Endothelial cell of umbilical vein (primary cell): ENCODE results near the gene GPR137B. TPM values are rescaled to one million over a fixed set of nuclear protein-coding genes. Genes with fewer than 3 reads are reported as not detected.

Source experiments
- BruUV-seq: library from RNA; stranded (reverse); fragments of 400-500 nt; replicated peaks from 2 replicates; lab custom pipeline; 2021; lab: Mats Ljungman, UMichigan
- CTCF ChIA-PET: fragments of 300-600, 350-600 bp; sonication (Branson Sonifier 250); formaldehyde crosslinking; loops from one replicate; lab custom pipeline; 2021; ENCODE audit warnings: antibody characterized with exemption, inconsistent platforms; lab: Charles Lee
- POLR2A ChIA-PET: fragments of 300-600, 350-600 bp; sonication (Branson Sonifier 250); formaldehyde crosslinking; loops from one replicate; lab custom pipeline; 2021; ENCODE audit warnings: antibody characterized with exemption, inconsistent platforms; lab: Charles Lee
- DNase-seq: peaks from one replicate; pipeline ENCODE4 v3.0.0-alpha.2; 2011; ENCODE audit warnings: low read depth, low spot score
- FAIRE-seq: peaks from 2 replicates; lab custom pipeline; 2011; peaks lifted over from hg19 to GRCh38; lab: Jason Lieb, UNC
- H2AFZ ChIP-seq: 2 replicates; pipeline ENCODE4 v1.6.0; 2012; ENCODE audit warnings: low read depth, low read length, control low read depth, inconsistent platforms
- H3K27ac ChIP-seq: 2 replicates; pipeline ENCODE4 v1.5.1; 2011; ENCODE audit warnings: low read depth, mild to moderate bottlenecking, control low read depth, low read length, moderate library complexity; ENCODE audit not compliant: insufficient read depth
- H3K27me3 ChIP-seq, 2 experiments: 2 replicates each; pipeline versions ENCODE4 v1.6.0 to v1.6.1; 2011; ENCODE audit warnings: low read length in 2 of 2, mixed read lengths in 1 of 2; ENCODE audit not compliant: control insufficient read depth in 2 of 2, insufficient read depth in 2 of 2
- H3K36me3 ChIP-seq, 2 experiments: 2 replicates in 1 of 2; 3 replicates in 1 of 2; pipeline ENCODE4 v1.5.1; 2011; ENCODE audit warnings: low read length in 2 of 2, mild to moderate bottlenecking in 1 of 2, moderate library complexity in 1 of 2; ENCODE audit not compliant: control insufficient read depth in 2 of 2, insufficient read depth in 2 of 2; ENCODE audit errors: extremely low read depth in 1 of 2
- H3K4me1 ChIP-seq: 3 replicates; pipeline ENCODE4 v1.5.1; 2011; ENCODE audit warnings: mild to moderate bottlenecking, low read length; ENCODE audit not compliant: control insufficient read depth, insufficient read depth; ENCODE audit errors: extremely low read depth
- H3K4me2 ChIP-seq: 2 replicates; pipeline ENCODE4 v1.6.1; 2011; ENCODE audit warnings: low read length, control low read depth, mixed read lengths; ENCODE audit not compliant: insufficient read depth
- H3K4me3 ChIP-seq, 3 experiments: fragments of 200-600 bp in 1 of 3; sonication (generic), shearing (Covaris generic) in 1 of 3; replicated peaks in 1 of 3; 2 replicates each; pipeline ENCODE4 v1.5.1; 2011 to 2016; ENCODE audit warnings: control low read depth in 3 of 3, low read length in 3 of 3, mild to moderate bottlenecking in 2 of 3, inconsistent platforms in 1 of 3, low read depth in 1 of 3, moderate library complexity in 1 of 3; ENCODE audit not compliant: insufficient read depth in 1 of 3
- H3K79me2 ChIP-seq: 2 replicates; pipeline ENCODE4 v1.6.0; 2012; ENCODE audit warnings: low read length, inconsistent platforms; ENCODE audit not compliant: control insufficient read depth, insufficient read depth
- H3K9ac ChIP-seq: replicated peaks from 2 replicates; pipeline ENCODE3; 2011; ENCODE audit warnings: low read length, control low read depth; ENCODE audit not compliant: insufficient read depth; ENCODE audit errors: extremely low read depth
- H3K9me1 ChIP-seq: replicated peaks from 3 replicates; pipeline ENCODE4 v1.6.0; 2011; ENCODE audit warnings: mild to moderate bottlenecking, low read length; ENCODE audit not compliant: control insufficient read depth, insufficient read depth; ENCODE audit errors: extremely low read depth
- H3K9me3 ChIP-seq: replicated peaks from 2 replicates; pipeline ENCODE4 v1.5.1; 2012; ENCODE audit warnings: low read length, inconsistent platforms; ENCODE audit not compliant: control insufficient read depth, insufficient read depth
- H4K20me1 ChIP-seq: replicated peaks from 2 replicates; pipeline ENCODE3; 2011; ENCODE audit warnings: mild to moderate bottlenecking, low read length; ENCODE audit not compliant: control insufficient read depth, insufficient read depth; ENCODE audit errors: extremely low read depth
- EZH2 ChIP-seq: IDR thresholded peaks from 2 replicates; pipeline ENCODE4 v1.6.1; 2012; ENCODE audit warnings: borderline replicate concordance, low read depth, mild to moderate bottlenecking, moderate library complexity, low read length, inconsistent platforms; ENCODE audit not compliant: severe bottlenecking
- FOS ChIP-seq: IDR thresholded peaks from 2 replicates; pipeline ENCODE4 v1.6.1; 2011; ENCODE audit warnings: mild to moderate bottlenecking, low read length, moderate library complexity, borderline replicate concordance; ENCODE audit not compliant: insufficient read depth
- GATA2 ChIP-seq: IDR thresholded peaks from 2 replicates; pipeline ENCODE4 v1.7.0; 2011; ENCODE audit warnings: low read depth, mild to moderate bottlenecking, moderate library complexity, mixed read lengths, low read length; ENCODE audit not compliant: insufficient read length, insufficient read depth
- JUN ChIP-seq: IDR thresholded peaks from 2 replicates; pipeline ENCODE4 v1.6.1; 2011; ENCODE audit warnings: borderline replicate concordance, low read depth; ENCODE audit not compliant: insufficient read length, insufficient read depth
- MYC ChIP-seq: IDR thresholded peaks from one replicate; pipeline ENCODE4 v1.6.1; 2011; ENCODE audit warnings: mild to moderate bottlenecking, low read depth, low read length
- POLR2A ChIP-seq: IDR thresholded peaks from 2 replicates; pipeline ENCODE4 v1.6.1; 2012; ENCODE audit warnings: low read depth, mild to moderate bottlenecking, control low read depth, low read length
- POLR2AphosphoS5 ChIP-seq: IDR thresholded peaks from 2 replicates; pipeline ENCODE4 v1.6.1; 2012; ENCODE audit warnings: low read depth, mild to moderate bottlenecking, control low read depth, low read length, moderate library complexity; ENCODE audit not compliant: insufficient read depth
- dilution Hi-C: fragments of 300-500 bp; cut with MboI; formaldehyde crosslinking; loops from one replicate; pipeline ENCODE4 v1.15.0; 2019; ENCODE audit warnings: low sequenced_read_pairs; ENCODE audit not compliant: extremely low pct_ligation_motif_present
- intact Hi-C: fragments of 100-400 bp; cut with micrococcal nuclease; formaldehyde crosslinking; loops from one replicate; pipeline ENCODE4 v1.10.0; 2022
- polyA plus RNA-seq, 4 experiments: library from polyadenylated mRNA; depleted of rRNA in 3 of 4; stranded (reverse) in 3 of 4; unstranded in 1 of 4; fragments of >200 nt; gene quantifications; 2 replicates each; pipeline versions ENCODE4 v1.2.1 to v1.2.3, GENCODE V29; 2011 to 2012; ENCODE audit warnings: missing spikeins in 1 of 4
- total RNA-seq: library from RNA; stranded (reverse); gene quantifications from 2 replicates; pipeline ENCODE4 v1.2.3, GENCODE V29; 2021
- TF ChIP-seq, protein P1 (sequence below): IDR thresholded peaks from 2 replicates; pipeline ENCODE4 v1.6.1; 2011; ENCODE audit not compliant: insufficient read depth, insufficient read length
- TF ChIP-seq, protein P2 (sequence below), 2 donors: IDR thresholded peaks; 1 replicate in 1 of 2; 2 replicates in 1 of 2; pipeline ENCODE4 v1.5.1; 2011; ENCODE audit warnings: low read length in 2 of 2, mild to moderate bottlenecking in 2 of 2, moderate library complexity in 2 of 2, control low read depth in 1 of 2, inconsistent platforms in 1 of 2, low read depth in 1 of 2; ENCODE audit not compliant: insufficient read depth in 1 of 2; ENCODE audit errors: extremely low read depth in 1 of 2

The GPR137B gene
- total and polyA plus RNA-seq, 2 donors (not counting 3 experiments of a cell fraction or from before 2014, with no cell fraction given): 7.8 to 11.9 TPM

DNA sequence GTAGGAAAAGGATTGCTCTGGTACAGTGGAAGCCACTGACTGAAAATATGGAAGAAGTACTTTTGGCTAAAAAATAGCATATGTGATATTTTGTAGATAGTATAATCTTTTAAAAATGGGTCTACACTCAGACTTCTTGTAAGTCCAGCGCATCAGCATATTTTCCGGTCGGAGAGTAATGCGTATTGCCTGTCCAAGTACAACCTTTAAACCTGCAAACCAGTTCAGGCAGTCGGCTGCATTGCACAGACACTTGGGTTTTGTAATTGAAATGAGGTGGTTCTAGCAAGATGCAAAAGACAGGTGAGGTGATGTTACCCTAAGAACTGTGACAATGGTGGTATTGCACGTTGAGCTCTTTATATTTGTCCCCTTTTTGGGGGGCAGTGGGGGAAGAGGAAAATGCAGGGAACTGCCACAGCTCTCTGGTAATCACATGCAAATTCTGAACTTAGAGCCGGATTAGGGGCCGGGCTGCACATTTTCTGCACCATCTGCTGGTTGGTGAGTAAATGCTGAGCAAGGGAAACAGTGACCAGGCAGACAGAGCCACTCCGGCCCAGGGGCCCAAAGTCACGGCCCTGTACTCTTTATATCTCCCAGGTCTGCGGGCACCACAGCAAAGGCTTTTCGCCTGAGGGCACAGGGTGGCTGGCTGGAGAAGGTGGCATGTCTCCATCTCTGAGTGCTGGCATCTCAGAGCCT is 2.3 kb downstream of the GPR137B start:
- no peaks in the 10 kb centered on the region for H3K36me3 ChIP-seq
- H4K20me1 ChIP-seq: no peaks in the 10 kb centered on the region
- TF ChIP-seq, protein P1, sequence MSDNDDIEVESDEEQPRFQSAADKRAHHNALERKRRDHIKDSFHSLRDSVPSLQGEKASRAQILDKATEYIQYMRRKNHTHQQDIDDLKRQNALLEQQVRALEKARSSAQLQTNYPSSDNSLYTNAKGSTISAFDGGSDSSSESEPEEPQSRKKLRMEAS: no peak
- no peak for TF ChIP-seq EZH2
- TF ChIP-seq FOS: no peak
- no peak for TF ChIP-seq POLR2AphosphoS5
- TF ChIP-seq, protein P2, sequence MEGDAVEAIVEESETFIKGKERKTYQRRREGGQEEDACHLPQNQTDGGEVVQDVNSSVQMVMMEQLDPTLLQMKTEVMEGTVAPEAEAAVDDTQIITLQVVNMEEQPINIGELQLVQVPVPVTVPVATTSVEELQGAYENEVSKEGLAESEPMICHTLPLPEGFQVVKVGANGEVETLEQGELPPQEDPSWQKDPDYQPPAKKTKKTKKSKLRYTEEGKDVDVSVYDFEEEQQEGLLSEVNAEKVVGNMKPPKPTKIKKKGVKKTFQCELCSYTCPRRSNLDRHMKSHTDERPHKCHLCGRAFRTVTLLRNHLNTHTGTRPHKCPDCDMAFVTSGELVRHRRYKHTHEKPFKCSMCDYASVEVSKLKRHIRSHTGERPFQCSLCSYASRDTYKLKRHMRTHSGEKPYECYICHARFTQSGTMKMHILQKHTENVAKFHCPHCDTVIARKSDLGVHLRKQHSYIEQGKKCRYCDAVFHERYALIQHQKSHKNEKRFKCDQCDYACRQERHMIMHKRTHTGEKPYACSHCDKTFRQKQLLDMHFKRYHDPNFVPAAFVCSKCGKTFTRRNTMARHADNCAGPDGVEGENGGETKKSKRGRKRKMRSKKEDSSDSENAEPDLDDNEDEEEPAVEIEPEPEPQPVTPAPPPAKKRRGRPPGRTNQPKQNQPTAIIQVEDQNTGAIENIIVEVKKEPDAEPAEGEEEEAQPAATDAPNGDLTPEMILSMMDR (IDR thresholded peaks at IDR 0.05; ENCODE audit: extremely low read depth in 1 of 2, insufficient read depth in 1 of 2, low read depth in 1 of 2, low read length in 2 of 2): no peak
- no peak for TF ChIP-seq GATA2
- TF ChIP-seq JUN: no peak
- TF ChIP-seq POLR2A: no peak
- no peak for TF ChIP-seq MYC
- no peak overlapping the region for H2AFZ ChIP-seq
- DNase-seq (no peak), FAIRE-seq (no peak)
- H3K79me2 ChIP-seq: no peaks in the 10 kb centered on the region
- H3K9ac ChIP-seq: no peak overlapping the region
- intact Hi-C loops (loop anchor here (5.0 kb wide), 1 partner anchor 653 kb away; the partner anchor contains the start of gene MTR), dilution Hi-C loops (no loop called here)
- H3K27me3 ChIP-seq: peaks cover 10 to 14% of the 10 kb centered on the region in 2 experiments
- no peaks in the 10 kb centered on the region for H3K9me3 ChIP-seq
- ChIA-PET POLR2A (interaction anchor here (0.5 kb wide), 1 partner anchor 45 kb away, joined by 7 read pairs; no protein-coding TSS in a partner anchor), CTCF (interaction anchor here (1.5 kb wide), 1 partner anchor 11 kb away, joined by 3 read pairs; no protein-coding TSS in a partner anchor)
- H3K4me2 ChIP-seq: no peak overlapping the region
- H3K4me3 ChIP-seq: no peak overlapping the region
- no peaks in the 10 kb centered on the region for H3K9me1 ChIP-seq
- no peak overlapping the region for H3K27ac ChIP-seq
- BruUV-seq: no TSS peak
- peaks cover 16% of the 10 kb centered on the region for H3K4me1 ChIP-seq
